ENCODE measurements around the gene MAGEB3. TPM values are rescaled to one million over a fixed set of nuclear protein-coding genes. Genes with fewer than 3 reads are reported as not detected.

The MAGEB3 gene
- polyA plus RNA-seq, 1 of the 3 experiments (the other 2 are of a cell fraction) = not detected

GRCh38 chrX:30224536-30224935, 5.9 kb upstream of the MAGEB3 start:
- ChIA-PET CTCF (no interaction called here), POLR2A (no interaction called here)
- no peak overlapping the region for H3K9ac ChIP-seq
- no peaks in the 10 kb centered on the region for H4K20me1 ChIP-seq (ENCODE audit: insufficient read depth)
- WGBS (ENCODE audit: low lambda C conversion rate) = 0% methylated on average over 2 of the region's 2 CpGs
- H2AFZ ChIP-seq (ENCODE audit: low read depth) = no peak overlapping the region
- H3K4me3 ChIP-seq (ENCODE audit: low read depth in 2 of 2, low read length in 1 of 2) = no peak overlapping the region
- no peaks in the 10 kb centered on the region; the same call in 1 of the 2 replicates for H3K27me3 ChIP-seq (ENCODE audit: insufficient read depth)
- no peaks in the 10 kb centered on the region for H3K9me2 ChIP-seq
- no peak overlapping the region for H3K4me2 ChIP-seq
- no peak for DNase-seq
- TF ChIP-seq REST (IDR thresholded peaks at IDR 0.05; ENCODE audit: low read depth, low read length) = no peak
- TF ChIP-seq, protein P1, sequence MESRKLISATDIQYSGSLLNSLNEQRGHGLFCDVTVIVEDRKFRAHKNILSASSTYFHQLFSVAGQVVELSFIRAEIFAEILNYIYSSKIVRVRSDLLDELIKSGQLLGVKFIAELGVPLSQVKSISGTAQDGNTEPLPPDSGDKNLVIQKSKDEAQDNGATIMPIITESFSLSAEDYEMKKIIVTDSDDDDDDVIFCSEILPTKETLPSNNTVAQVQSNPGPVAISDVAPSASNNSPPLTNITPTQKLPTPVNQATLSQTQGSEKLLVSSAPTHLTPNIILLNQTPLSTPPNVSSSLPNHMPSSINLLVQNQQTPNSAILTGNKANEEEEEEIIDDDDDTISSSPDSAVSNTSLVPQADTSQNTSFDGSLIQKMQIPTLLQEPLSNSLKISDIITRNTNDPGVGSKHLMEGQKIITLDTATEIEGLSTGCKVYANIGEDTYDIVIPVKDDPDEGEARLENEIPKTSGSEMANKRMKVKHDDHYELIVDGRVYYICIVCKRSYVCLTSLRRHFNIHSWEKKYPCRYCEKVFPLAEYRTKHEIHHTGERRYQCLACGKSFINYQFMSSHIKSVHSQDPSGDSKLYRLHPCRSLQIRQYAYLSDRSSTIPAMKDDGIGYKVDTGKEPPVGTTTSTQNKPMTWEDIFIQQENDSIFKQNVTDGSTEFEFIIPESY (IDR thresholded peaks at IDR 0.05; ENCODE audit: borderline replicate concordance, low read depth) = no peak
- TF ChIP-seq, protein P2, sequence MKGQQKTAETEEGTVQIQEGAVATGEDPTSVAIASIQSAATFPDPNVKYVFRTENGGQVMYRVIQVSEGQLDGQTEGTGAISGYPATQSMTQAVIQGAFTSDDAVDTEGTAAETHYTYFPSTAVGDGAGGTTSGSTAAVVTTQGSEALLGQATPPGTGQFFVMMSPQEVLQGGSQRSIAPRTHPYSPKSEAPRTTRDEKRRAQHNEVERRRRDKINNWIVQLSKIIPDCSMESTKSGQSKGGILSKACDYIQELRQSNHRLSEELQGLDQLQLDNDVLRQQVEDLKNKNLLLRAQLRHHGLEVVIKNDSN (IDR thresholded peaks at IDR 0.05; ENCODE audit: borderline replicate concordance, low read depth) = no peak
- no peak for TF ChIP-seq TEAD4 (IDR thresholded peaks at IDR 0.05; ENCODE audit: borderline replicate concordance, insufficient read depth)
- H3K36me3 ChIP-seq (replicated peaks in 1 of 2; ENCODE audit: control insufficient read depth in 1 of 2, insufficient read depth in 2 of 2, low read length in 1 of 2) = no peaks in the 10 kb centered on the region
- H3F3A ChIP-seq (replicated peaks; ENCODE audit: insufficient read depth) = no peaks in the 10 kb centered on the region
- H3K9me3 ChIP-seq = no peaks in the 10 kb centered on the region
- H3K4me1 ChIP-seq (ENCODE audit: control insufficient read depth in 1 of 2, insufficient read depth in 2 of 2, low read depth in 1 of 2, low read length in 1 of 2) = no peaks in the 10 kb centered on the region
- no peaks in the 10 kb centered on the region for H3K79me2 ChIP-seq (ENCODE audit: insufficient read depth)
- H3K27ac ChIP-seq (ENCODE audit: low read depth in 2 of 2, low read length in 1 of 2) = no peak overlapping the region

DNA sequence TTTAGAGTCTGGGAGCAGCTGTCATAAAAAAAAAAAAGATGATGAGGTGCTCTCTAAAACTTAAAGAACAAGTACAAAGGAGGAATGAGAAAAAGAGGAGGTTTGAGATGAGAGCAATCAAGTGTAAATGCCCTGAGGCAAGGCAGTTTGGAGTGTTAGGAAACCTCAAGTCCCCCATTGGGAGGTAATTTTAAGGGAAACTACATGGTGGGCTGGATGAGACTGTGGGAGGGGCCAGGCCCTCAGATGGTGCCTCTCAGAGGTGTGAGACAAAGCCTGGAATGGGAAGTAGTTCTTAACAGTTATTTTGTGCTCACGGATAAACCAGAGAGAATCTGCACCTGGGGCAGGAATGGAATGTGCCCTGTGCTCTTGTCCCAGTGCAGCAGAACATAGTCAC, 1.9 kb upstream of the MAGEB3 start:
- H3K9me2 ChIP-seq = no peaks in the 10 kb centered on the region
- no peak overlapping the region for H3K27ac ChIP-seq (ENCODE audit: low read depth in 2 of 2, low read length in 1 of 2)
- H3K9ac ChIP-seq = no peak overlapping the region
- H3K4me3 ChIP-seq (ENCODE audit: low read depth in 2 of 2, low read length in 1 of 2) = no peak overlapping the region
- TF ChIP-seq NFIC (IDR thresholded peaks at IDR 0.05; ENCODE audit: borderline replicate concordance) (no peak), CHD2 (IDR thresholded peaks at IDR 0.05; ENCODE audit: low read length, partially characterized antibody) (no peak), NRF1 (IDR thresholded peaks at IDR 0.05; ENCODE audit: low read depth, low read length) (no peak), REST (IDR thresholded peaks at IDR 0.05; ENCODE audit: low read depth, low read length) (no peak)
- TF ChIP-seq, protein P1 (IDR thresholded peaks at IDR 0.05; ENCODE audit: borderline replicate concordance, low read depth) = no peak
- H3K79me2 ChIP-seq (ENCODE audit: insufficient read depth) = no peaks in the 10 kb centered on the region
- H3K36me3 ChIP-seq (replicated peaks in 1 of 2; ENCODE audit: control insufficient read depth in 1 of 2, insufficient read depth in 2 of 2, low read length in 1 of 2) = no peaks in the 10 kb centered on the region
- WGBS (ENCODE audit: low lambda C conversion rate) = 11% methylated on average over 1 of the region's 1 CpG
- no peak for DNase-seq
- no peaks in the 10 kb centered on the region; the same call in 1 of the 2 replicates for H3K27me3 ChIP-seq (ENCODE audit: insufficient read depth)
- no peaks in the 10 kb centered on the region for H3K4me1 ChIP-seq (ENCODE audit: control insufficient read depth in 1 of 2, insufficient read depth in 2 of 2, low read depth in 1 of 2, low read length in 1 of 2)
- no peaks in the 10 kb centered on the region for H3K9me3 ChIP-seq
- ChIA-PET CTCF (no interaction called here), POLR2A (no interaction called here)
- no peak overlapping the region for H2AFZ ChIP-seq (ENCODE audit: low read depth)
- H4K20me1 ChIP-seq (ENCODE audit: insufficient read depth) = no peaks in the 10 kb centered on the region
- H3F3A ChIP-seq (replicated peaks; ENCODE audit: insufficient read depth) = no peaks in the 10 kb centered on the region
- no peak overlapping the region for H3K4me2 ChIP-seq
